Measurements from ENCODE around the gene TAF4B. TPM values are rescaled to one million over a fixed set of nuclear protein-coding genes. Genes with fewer than 3 reads are reported as not detected.

TAF4B gene
- polyA plus RNA-seq, 1 of the 3 experiments (the other 2 are of a cell fraction): 1.3 TPM

DNA sequence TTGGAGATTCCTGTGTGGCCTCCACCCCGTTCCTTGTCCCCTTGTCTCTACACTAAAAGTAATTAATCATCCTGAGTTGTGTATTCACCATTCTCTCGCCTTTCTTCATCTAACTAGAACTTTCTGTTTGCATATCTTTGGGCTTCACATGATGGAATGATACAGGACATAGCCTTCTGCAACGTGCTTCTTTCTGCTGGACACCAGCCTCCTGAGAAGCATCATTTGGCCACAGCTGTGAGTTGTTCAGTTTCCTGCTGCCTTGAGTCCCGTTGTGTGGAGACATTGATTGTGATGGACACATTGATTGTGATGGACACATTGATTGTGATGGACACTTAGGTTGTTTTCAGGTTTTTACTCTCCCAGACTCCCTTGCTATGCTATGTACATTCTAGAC is 182.8 kb downstream of the TAF4B start:
- no peak for DNase-seq
- H4K20me1 ChIP-seq (ENCODE audit: insufficient read depth): no peaks in the 10 kb centered on the region
- ChIA-PET POLR2A (no interaction called here), CTCF (interaction anchor here (5.1 kb wide), 1 partner anchor 139 kb away, joined by 30 read pairs; the partner anchor contains the start of gene KCTD1)
- H3K79me2 ChIP-seq (ENCODE audit: insufficient read depth): no peaks in the 10 kb centered on the region
- H2AFZ ChIP-seq (ENCODE audit: low read depth): no peak overlapping the region
- no peak overlapping the region for H3K4me2 ChIP-seq
- no peak overlapping the region for H3K4me3 ChIP-seq (ENCODE audit: low read depth in 2 of 2, low read length in 1 of 2)
- H3K36me3 ChIP-seq (replicated peaks in 1 of 2; ENCODE audit: control insufficient read depth in 1 of 2, insufficient read depth in 2 of 2, low read length in 1 of 2): no peaks in the 10 kb centered on the region
- H3K27me3 ChIP-seq (ENCODE audit: insufficient read depth): no peaks in the 10 kb centered on the region
- peaks cover 0 to 2% of the 10 kb centered on the region in 2 experiments; a peak in 1 of 4 replicates for H3K4me1 ChIP-seq (ENCODE audit: control insufficient read depth in 1 of 2, insufficient read depth in 2 of 2, low read depth in 1 of 2, low read length in 1 of 2)
- no peaks in the 10 kb centered on the region for H3K9me2 ChIP-seq
- 78% methylated on average over 4 of the region's 4 CpGs for WGBS (ENCODE audit: low lambda C conversion rate)
- TF ChIP-seq CHD2 (IDR thresholded peaks at IDR 0.05; ENCODE audit: low read length, partially characterized antibody) (no peak), SMC3 (IDR thresholded peaks at IDR 0.05; ENCODE audit: low read depth, low read length) (no peak), RCOR1 (IDR thresholded peaks at IDR 0.05; ENCODE audit: low read length) (no peak), RFX5 (IDR thresholded peaks at IDR 0.05; ENCODE audit: low read length) (no peak), ELF1 (IDR thresholded peaks at IDR 0.05) (no peak), MXI1 (IDR thresholded peaks at IDR 0.05; ENCODE audit: low read depth, low read length) (no peak), EP300 (IDR thresholded peaks at IDR 0.05; ENCODE audit: borderline replicate concordance in 1 of 2, low read depth in 1 of 2, low read length in 1 of 2) (no peak), GATA2 (CRISPR knock-in tag; IDR thresholded peaks at IDR 0.05) (no peak), POLR2AphosphoS5 (IDR thresholded peaks at IDR 0.05; ENCODE audit: low read depth, low read length) (no peak), FOSL2 (IDR thresholded peaks at IDR 0.05; ENCODE audit: borderline replicate concordance, low read depth) (no peak), SIN3A (IDR thresholded peaks at IDR 0.05; ENCODE audit: borderline replicate concordance, low read depth, low read length) (no peak), TAF1 (IDR thresholded peaks at IDR 0.05; ENCODE audit: borderline replicate concordance, low read depth, low read length) (no peak), NFIC (IDR thresholded peaks at IDR 0.05; ENCODE audit: borderline replicate concordance) (no peak), JUND (IDR thresholded peaks at IDR 0.05) (no peak), FOXM1 (IDR thresholded peaks at IDR 0.05; ENCODE audit: low read depth) (no peak)
- TF ChIP-seq, protein P1, sequence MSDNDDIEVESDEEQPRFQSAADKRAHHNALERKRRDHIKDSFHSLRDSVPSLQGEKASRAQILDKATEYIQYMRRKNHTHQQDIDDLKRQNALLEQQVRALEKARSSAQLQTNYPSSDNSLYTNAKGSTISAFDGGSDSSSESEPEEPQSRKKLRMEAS (IDR thresholded peaks at IDR 0.05; ENCODE audit: low read depth): no peak
- TF ChIP-seq, protein P2, sequence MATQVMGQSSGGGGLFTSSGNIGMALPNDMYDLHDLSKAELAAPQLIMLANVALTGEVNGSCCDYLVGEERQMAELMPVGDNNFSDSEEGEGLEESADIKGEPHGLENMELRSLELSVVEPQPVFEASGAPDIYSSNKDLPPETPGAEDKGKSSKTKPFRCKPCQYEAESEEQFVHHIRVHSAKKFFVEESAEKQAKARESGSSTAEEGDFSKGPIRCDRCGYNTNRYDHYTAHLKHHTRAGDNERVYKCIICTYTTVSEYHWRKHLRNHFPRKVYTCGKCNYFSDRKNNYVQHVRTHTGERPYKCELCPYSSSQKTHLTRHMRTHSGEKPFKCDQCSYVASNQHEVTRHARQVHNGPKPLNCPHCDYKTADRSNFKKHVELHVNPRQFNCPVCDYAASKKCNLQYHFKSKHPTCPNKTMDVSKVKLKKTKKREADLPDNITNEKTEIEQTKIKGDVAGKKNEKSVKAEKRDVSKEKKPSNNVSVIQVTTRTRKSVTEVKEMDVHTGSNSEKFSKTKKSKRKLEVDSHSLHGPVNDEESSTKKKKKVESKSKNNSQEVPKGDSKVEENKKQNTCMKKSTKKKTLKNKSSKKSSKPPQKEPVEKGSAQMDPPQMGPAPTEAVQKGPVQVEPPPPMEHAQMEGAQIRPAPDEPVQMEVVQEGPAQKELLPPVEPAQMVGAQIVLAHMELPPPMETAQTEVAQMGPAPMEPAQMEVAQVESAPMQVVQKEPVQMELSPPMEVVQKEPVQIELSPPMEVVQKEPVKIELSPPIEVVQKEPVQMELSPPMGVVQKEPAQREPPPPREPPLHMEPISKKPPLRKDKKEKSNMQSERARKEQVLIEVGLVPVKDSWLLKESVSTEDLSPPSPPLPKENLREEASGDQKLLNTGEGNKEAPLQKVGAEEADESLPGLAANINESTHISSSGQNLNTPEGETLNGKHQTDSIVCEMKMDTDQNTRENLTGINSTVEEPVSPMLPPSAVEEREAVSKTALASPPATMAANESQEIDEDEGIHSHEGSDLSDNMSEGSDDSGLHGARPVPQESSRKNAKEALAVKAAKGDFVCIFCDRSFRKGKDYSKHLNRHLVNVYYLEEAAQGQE (IDR thresholded peaks at IDR 0.05; ENCODE audit: low read depth, low read length): no peak
- TF ChIP-seq, protein P3, sequence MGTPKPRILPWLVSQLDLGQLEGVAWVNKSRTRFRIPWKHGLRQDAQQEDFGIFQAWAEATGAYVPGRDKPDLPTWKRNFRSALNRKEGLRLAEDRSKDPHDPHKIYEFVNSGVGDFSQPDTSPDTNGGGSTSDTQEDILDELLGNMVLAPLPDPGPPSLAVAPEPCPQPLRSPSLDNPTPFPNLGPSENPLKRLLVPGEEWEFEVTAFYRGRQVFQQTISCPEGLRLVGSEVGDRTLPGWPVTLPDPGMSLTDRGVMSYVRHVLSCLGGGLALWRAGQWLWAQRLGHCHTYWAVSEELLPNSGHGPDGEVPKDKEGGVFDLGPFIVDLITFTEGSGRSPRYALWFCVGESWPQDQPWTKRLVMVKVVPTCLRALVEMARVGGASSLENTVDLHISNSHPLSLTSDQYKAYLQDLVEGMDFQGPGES (IDR thresholded peaks at IDR 0.05; ENCODE audit: low read depth, low read length): no peak
- TF ChIP-seq, protein P4, sequence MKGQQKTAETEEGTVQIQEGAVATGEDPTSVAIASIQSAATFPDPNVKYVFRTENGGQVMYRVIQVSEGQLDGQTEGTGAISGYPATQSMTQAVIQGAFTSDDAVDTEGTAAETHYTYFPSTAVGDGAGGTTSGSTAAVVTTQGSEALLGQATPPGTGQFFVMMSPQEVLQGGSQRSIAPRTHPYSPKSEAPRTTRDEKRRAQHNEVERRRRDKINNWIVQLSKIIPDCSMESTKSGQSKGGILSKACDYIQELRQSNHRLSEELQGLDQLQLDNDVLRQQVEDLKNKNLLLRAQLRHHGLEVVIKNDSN (IDR thresholded peaks at IDR 0.05; ENCODE audit: borderline replicate concordance, low read depth): no peak
- H3K27ac ChIP-seq (ENCODE audit: low read depth in 2 of 2, low read length in 1 of 2): no peak overlapping the region
- no peak overlapping the region for H3K9ac ChIP-seq
- H3K9me3 ChIP-seq: 0 out of 2 replicates have a peak, but pooled peaks cover 6% of the 10 kb centered on the region
- H3F3A ChIP-seq (replicated peaks; ENCODE audit: insufficient read depth): no peaks in the 10 kb centered on the region

Measured in SK-N-SH (cell line).